BLaER1 (cell line): Measurements from ENCODE around the gene GAPVD1.
"Not testable (repeated sequence)": the region's sequence is repeated elsewhere in the genome, so short reads cannot be mapped to it uniquely, and the experiment has no call there.

Experiments used
- H3K27ac ChIP-seq: shearing (Covaris generic); formaldehyde crosslinking; 2 replicates; pipeline ENCODE4 v1.8.1; 2022
- H3K27me3 ChIP-seq: shearing (Covaris generic); formaldehyde crosslinking; 2 replicates; pipeline ENCODE4 v1.8.1; 2022
- H3K36me3 ChIP-seq: shearing (Covaris generic); formaldehyde crosslinking; 2 replicates; pipeline ENCODE4 v1.8.1; 2022
- H3K4me1 ChIP-seq: shearing (Covaris generic); formaldehyde crosslinking; 2 replicates; pipeline ENCODE4 v1.8.1; 2022
- H3K4me2 ChIP-seq: shearing (Covaris generic); formaldehyde crosslinking; 2 replicates; pipeline ENCODE4 v1.8.1; 2022
- H3K4me3 ChIP-seq: shearing (Covaris generic); formaldehyde crosslinking; 2 replicates; pipeline ENCODE4 v1.8.1; 2022
- H3K9ac ChIP-seq: shearing (Covaris generic); formaldehyde crosslinking; 2 replicates; pipeline ENCODE4 v1.8.1; 2022
- H3K9me3 ChIP-seq: shearing (Covaris generic); formaldehyde crosslinking; 2 replicates; pipeline ENCODE4 v1.8.1; 2022
- H4K20me1 ChIP-seq: shearing (Covaris generic); formaldehyde crosslinking; 2 replicates; pipeline ENCODE4 v1.8.1; 2022
- Cebpa-rat ChIP-seq: shearing (Covaris generic); IDR thresholded peaks from 2 replicates; pipeline ENCODE4 v1.8.1; 2022

GAPVD1 gene

GRCh38 chr9:125254231-125254630 is 7.4 kb upstream of the GAPVD1 start:
- Histone ChIP-seq H3K4me3 (no peak overlapping the region), H3K36me3 (no peaks in the 10 kb centered on the region), H4K20me1 (no peaks in the 10 kb centered on the region), H3K9ac (no peak overlapping the region), H3K4me2 (no peak overlapping the region), H3K27me3 (no peaks in the 10 kb centered on the region), H3K4me1 (peaks cover 4% of the 10 kb centered on the region; the same call in 1 of the 2 replicates), H3K9me3 (no peaks in the 10 kb centered on the region), H3K27ac (no peak overlapping the region)
- no peak for TF ChIP-seq Cebpa-rat

- Histone ChIP-seq H3K4me3 (no peak overlapping the region), H3K36me3 (no peaks in the 10 kb centered on the region), H3K9ac (no peak overlapping the region), H3K9me3 (no peaks in the 10 kb centered on the region), H4K20me1 (no peaks in the 10 kb centered on the region), H3K27ac (no peak overlapping the region), H3K27me3 (no peaks in the 10 kb centered on the region), H3K4me1 (peaks cover 15% of the 10 kb centered on the region), H3K4me2 (no peak overlapping the region)
- no peak for TF ChIP-seq Cebpa-rat
Observed at GRCh38 chr9:125255781-125256391, 5.7 kb upstream of the GAPVD1 start.

GRCh38 chr9:125258160-125258785 is 3.4 kb upstream of the GAPVD1 start:
- Histone ChIP-seq H3K9me3 (no peaks in the 10 kb centered on the region), H3K4me1 (peaks cover 29% of the 10 kb centered on the region), H3K36me3 (no peaks in the 10 kb centered on the region), H4K20me1 (peaks cover 15% of the 10 kb centered on the region), H3K27ac (no peak overlapping the region), H3K9ac (no peak overlapping the region), H3K4me3 (no peak overlapping the region), H3K4me2 (no peak overlapping the region), H3K27me3 (no peaks in the 10 kb centered on the region)
- TF ChIP-seq Cebpa-rat: no peak

- Histone ChIP-seq H3K9ac (no peak overlapping the region), H4K20me1 (peaks cover 22% of the 10 kb centered on the region), H3K4me1 (peaks cover 36% of the 10 kb centered on the region), H3K9me3 (no peaks in the 10 kb centered on the region), H3K4me3 (no peak overlapping the region), H3K36me3 (no peaks in the 10 kb centered on the region; the same call in 1 of the 2 replicates), H3K4me2 (no peak overlapping the region), H3K27ac (0 out of 2 replicates have a peak overlapping the region, but pooled peaks have one; percentile 46), H3K27me3 (no peaks in the 10 kb centered on the region)
- no peak for TF ChIP-seq Cebpa-rat
Observed at GRCh38 chr9:125258832-125259534, 2.6 kb upstream of the GAPVD1 start.

GRCh38 chr9:125260561-125260960 is 1.1 kb upstream of the GAPVD1 start:
- peaks cover 36% of the 10 kb centered on the region for H4K20me1 ChIP-seq
- TF ChIP-seq Cebpa-rat: no peak
- H3K27ac ChIP-seq: no peak overlapping the region
- H3K4me1 ChIP-seq: peaks cover 52% of the 10 kb centered on the region
- no peaks in the 10 kb centered on the region for H3K9me3 ChIP-seq
- no peak overlapping the region for H3K4me3 ChIP-seq
- peaks cover 6% of the 10 kb centered on the region; the same call in 1 of the 2 replicates for H3K36me3 ChIP-seq
- no peaks in the 10 kb centered on the region for H3K27me3 ChIP-seq
- peak overlapping the region; percentile 94; the same call in 1 of the 2 replicates for H3K4me2 ChIP-seq
- H3K9ac ChIP-seq: no peak overlapping the region

- Histone ChIP-seq H3K27me3 (no peaks in the 10 kb centered on the region), H3K36me3 (peaks cover 23% of the 10 kb centered on the region), H3K4me2 (peak overlapping the region; percentile 94), H3K4me3 (peak overlapping the region; percentile 97), H3K27ac (peak overlapping the region; percentile 90), H3K9ac (peak overlapping the region; percentile 96), H3K9me3 (no peaks in the 10 kb centered on the region), H3K4me1 (peaks cover 52% of the 10 kb centered on the region), H4K20me1 (peaks cover 52% of the 10 kb centered on the region)
- no peak for TF ChIP-seq Cebpa-rat
Observed at GRCh38 chr9:125262294-125262991, 817 bp downstream of the GAPVD1 start.

- peak overlapping the region; percentile 94 for H3K4me2 ChIP-seq
- not testable (repeated sequence) for H3K27me3 ChIP-seq, H3K9me3 ChIP-seq
- peak overlapping the region; percentile 73 for H3K9ac ChIP-seq
- peaks cover 24% of the 10 kb centered on the region for H3K36me3 ChIP-seq
- peak overlapping the region; percentile 97 for H3K4me3 ChIP-seq
- peaks cover 68% of the 10 kb centered on the region for H4K20me1 ChIP-seq
- H3K4me1 ChIP-seq: peaks cover 64% of the 10 kb centered on the region
- H3K27ac ChIP-seq: peak overlapping the region; percentile 76
Observed at GRCh38 chr9:125264068-125264467, 2.4 kb downstream of the GAPVD1 start.

- Histone ChIP-seq H3K9ac (peak overlapping the region; percentile 50; the same call in 1 of the 2 replicates), H3K4me2 (peak overlapping the region; percentile 75)
- TF ChIP-seq Cebpa-rat: no peak
Observed at GRCh38 chr9:125268394-125269013, 6.9 kb downstream of the GAPVD1 start.

GRCh38 chr9:125269014-125269397 is 7.4 kb downstream of the GAPVD1 start:
- Histone ChIP-seq H3K27ac (no peak overlapping the region), H3K4me3 (no peak overlapping the region), H3K27me3 (no peaks in the 10 kb centered on the region), H3K4me1 (peaks cover 32% of the 10 kb centered on the region), H3K4me2 (peak overlapping the region; percentile 75), H4K20me1 (peaks cover 96% of the 10 kb centered on the region), H3K36me3 (peaks cover 60% of the 10 kb centered on the region), H3K9ac (no peak overlapping the region), H3K9me3 (no peaks in the 10 kb centered on the region)
- no peak for TF ChIP-seq Cebpa-rat

More at GRCh38 chr9:125268394-125269013, 6.9 kb downstream of the GAPVD1 start:
- Histone ChIP-seq H4K20me1 (peaks cover 95% of the 10 kb centered on the region), H3K27me3 (no peaks in the 10 kb centered on the region), H3K9me3 (no peaks in the 10 kb centered on the region), H3K27ac (peak overlapping the region; percentile 41; the same call in 1 of the 2 replicates), H3K4me3 (no peak overlapping the region), H3K36me3 (peaks cover 55% of the 10 kb centered on the region), H3K4me1 (peaks cover 37% of the 10 kb centered on the region)
